K562 (cell line): ENCODE data around the gene MMP23B. TPM values are rescaled to one million over a fixed set of nuclear protein-coding genes. Genes with fewer than 3 reads are reported as not detected.

Experiments
- CAMTA2 ChIP-seq: fragments of 250-450 bp; sonication (Bioruptor Pico); conservative IDR thresholded peaks from 2 replicates; pipeline ENCODE4 v1.5.1; 2022
- CREBBP ChIP-seq: IDR thresholded peaks from one replicate; pipeline ENCODE4 v1.6.1; 2012; ENCODE audit warnings: low read depth, mild to moderate bottlenecking, control low read depth, inconsistent platforms, low read length
- IFI16 ChIP-seq: fragments of 250-450 bp; sonication (Bioruptor Pico); IDR thresholded peaks from 2 replicates; pipeline ENCODE4 v2.1.2; 2022; ENCODE audit warnings: mild to moderate bottlenecking, inconsistent platforms
- OTX1 ChIP-seq: fragments of 450-650 bp; formaldehyde crosslinking; IDR thresholded peaks from 2 replicates; pipeline ENCODE4 v1.4.0; 2022; ENCODE audit warnings: mild to moderate bottlenecking
- ZNF408 ChIP-seq: fragments of 250-450 bp; sonication (Bioruptor Pico); IDR thresholded peaks from 2 replicates; pipeline ENCODE4 v1.4.0; 2020; ENCODE audit warnings: low read depth, mild to moderate bottlenecking, moderate library complexity
- polyA plus RNA-seq, 8 experiments: library from polyadenylated mRNA; depleted of rRNA in 4 of 8; stranded (reverse) in 5 of 8; unstranded in 3 of 8; fragments of >200 nt; fragmentation: Nextera tagmentation in 2 of 8; fragmentation: Illumina TruSeq in 1 of 8; extraction: Ambion mirVana in 2 of 8; extraction: Trizol in 1 of 8; gene quantifications; 2 replicates each; pipeline versions ENCODE4 v1.2.1 to v1.2.3, GENCODE V29; 2011 to 2014; ENCODE audit warnings: inconsistent platforms in 1 of 8, missing spikeins in 1 of 8
- total RNA-seq, 7 experiments: library from RNA; depleted of rRNA in 6 of 7; stranded (reverse); fragments of >200 nt in 6 of 7; fragmentation: Illumina TruSeq in 2 of 7; extraction: Trizol in 2 of 7; gene quantifications; 2 replicates each; pipeline versions ENCODE4 v1.2.1 to v1.2.3, GENCODE V29; 2011 to 2021; ENCODE audit warnings: low replicate concordance in 1 of 7
- TF ChIP-seq, protein P1 (sequence below), 2 experiments: IDR thresholded peaks; 2 replicates each; pipeline ENCODE4 v1.6.1; 2011; ENCODE audit warnings: borderline replicate concordance in 1 of 2, control low read depth in 1 of 2, low read depth in 1 of 2, low read length in 1 of 2, mild to moderate bottlenecking in 1 of 2, mixed read lengths in 1 of 2, moderate library complexity in 1 of 2; ENCODE audit not compliant: insufficient read depth in 1 of 2, insufficient read length in 1 of 2, poor library complexity in 1 of 2, severe bottlenecking in 1 of 2; ENCODE audit errors: extremely low read depth in 1 of 2
- TF ChIP-seq, protein P2 (sequence below), 2 experiments: fragments of 450-650 bp; IDR thresholded peaks; 2 replicates each; pipeline ENCODE4 v1.6.1; 2018; ENCODE audit warnings: mild to moderate bottlenecking in 2 of 2, low read depth in 1 of 2; ENCODE audit not compliant: partially characterized antibody in 2 of 2
- TF ChIP-seq, protein P3 (sequence below): sonication (generic); formaldehyde crosslinking; IDR thresholded peaks from 2 replicates; pipeline ENCODE4 v1.8.1; 2023; ENCODE audit warnings: missing genetic modification reagents, mild to moderate bottlenecking, borderline replicate concordance
- TF ChIP-seq, protein P4 (sequence below): fragments of 450-650 bp; IDR thresholded peaks from 2 replicates; pipeline ENCODE4 v1.6.1; 2016
- TF ChIP-seq, protein P5 (sequence below): fragments of 250-450 bp; sonication (Bioruptor Pico); IDR thresholded peaks from 2 replicates; pipeline ENCODE4 v1.4.0; 2020; ENCODE audit warnings: mild to moderate bottlenecking, moderate library complexity, borderline replicate concordance

The MMP23B gene
- total and polyA plus RNA-seq, 9 of the 15 experiments (the other 6 are each of a cell fraction or from before 2014, with no cell fraction given): 0.28 to 1.2 (median 0.41) TPM; not detected in 5

DNA sequence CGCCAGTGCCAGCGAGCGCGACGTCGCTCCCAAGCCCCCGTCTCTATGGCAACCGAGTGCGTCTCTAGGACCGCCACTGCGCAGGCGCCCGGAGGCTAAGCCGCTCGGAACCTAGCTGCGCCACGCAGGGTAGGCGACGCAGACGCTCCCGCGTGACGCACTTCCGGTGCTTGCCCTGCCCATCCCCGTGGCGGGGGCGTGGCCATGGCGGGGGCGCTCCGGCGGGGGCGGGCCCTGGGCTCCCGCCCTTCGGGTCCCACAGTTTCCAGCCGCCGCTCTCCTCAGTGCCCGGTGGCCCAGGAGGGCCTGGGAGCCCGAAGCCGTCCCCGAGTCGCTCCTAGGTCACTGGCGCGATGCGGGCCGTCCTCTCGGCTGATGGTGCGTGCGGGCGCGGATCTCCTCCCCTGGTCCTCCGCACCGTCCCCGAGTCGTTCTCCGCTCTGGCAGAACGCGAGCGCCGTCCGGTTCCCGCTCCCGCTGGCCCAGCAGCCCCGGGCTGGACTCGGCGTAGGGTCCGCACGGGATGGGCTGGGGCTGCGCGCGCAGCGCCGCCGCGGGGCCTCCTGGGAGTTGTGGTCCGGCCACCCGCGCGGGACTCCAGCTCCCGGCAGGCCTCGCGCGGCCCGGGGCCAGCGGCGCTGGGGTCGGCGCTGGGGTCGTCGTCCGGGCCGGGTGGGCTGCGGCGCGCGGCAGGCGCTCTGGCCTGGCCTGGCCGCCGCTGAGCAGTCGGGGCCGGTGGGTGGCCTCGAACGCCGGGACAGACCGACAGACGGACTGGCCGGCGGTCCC is 16.5 kb upstream of the MMP23B start, which contains the start of gene MIB2 (continued):
- TF ChIP-seq ZNF408 (CRISPR knock-in tag): no peak
- TF ChIP-seq, protein P1, sequence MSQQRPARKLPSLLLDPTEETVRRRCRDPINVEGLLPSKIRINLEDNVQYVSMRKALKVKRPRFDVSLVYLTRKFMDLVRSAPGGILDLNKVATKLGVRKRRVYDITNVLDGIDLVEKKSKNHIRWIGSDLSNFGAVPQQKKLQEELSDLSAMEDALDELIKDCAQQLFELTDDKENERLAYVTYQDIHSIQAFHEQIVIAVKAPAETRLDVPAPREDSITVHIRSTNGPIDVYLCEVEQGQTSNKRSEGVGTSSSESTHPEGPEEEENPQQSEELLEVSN (IDR thresholded peaks at IDR 0.05; ENCODE audit: borderline replicate concordance in 1 of 2, extremely low read depth in 1 of 2, insufficient read depth in 1 of 2, insufficient read length in 1 of 2, low read depth in 1 of 2, low read length in 1 of 2, poor library complexity in 1 of 2, severe bottlenecking in 1 of 2): peak; percentile 40 to 79
- TF ChIP-seq CREBBP: no peak
- TF ChIP-seq, protein P2, sequence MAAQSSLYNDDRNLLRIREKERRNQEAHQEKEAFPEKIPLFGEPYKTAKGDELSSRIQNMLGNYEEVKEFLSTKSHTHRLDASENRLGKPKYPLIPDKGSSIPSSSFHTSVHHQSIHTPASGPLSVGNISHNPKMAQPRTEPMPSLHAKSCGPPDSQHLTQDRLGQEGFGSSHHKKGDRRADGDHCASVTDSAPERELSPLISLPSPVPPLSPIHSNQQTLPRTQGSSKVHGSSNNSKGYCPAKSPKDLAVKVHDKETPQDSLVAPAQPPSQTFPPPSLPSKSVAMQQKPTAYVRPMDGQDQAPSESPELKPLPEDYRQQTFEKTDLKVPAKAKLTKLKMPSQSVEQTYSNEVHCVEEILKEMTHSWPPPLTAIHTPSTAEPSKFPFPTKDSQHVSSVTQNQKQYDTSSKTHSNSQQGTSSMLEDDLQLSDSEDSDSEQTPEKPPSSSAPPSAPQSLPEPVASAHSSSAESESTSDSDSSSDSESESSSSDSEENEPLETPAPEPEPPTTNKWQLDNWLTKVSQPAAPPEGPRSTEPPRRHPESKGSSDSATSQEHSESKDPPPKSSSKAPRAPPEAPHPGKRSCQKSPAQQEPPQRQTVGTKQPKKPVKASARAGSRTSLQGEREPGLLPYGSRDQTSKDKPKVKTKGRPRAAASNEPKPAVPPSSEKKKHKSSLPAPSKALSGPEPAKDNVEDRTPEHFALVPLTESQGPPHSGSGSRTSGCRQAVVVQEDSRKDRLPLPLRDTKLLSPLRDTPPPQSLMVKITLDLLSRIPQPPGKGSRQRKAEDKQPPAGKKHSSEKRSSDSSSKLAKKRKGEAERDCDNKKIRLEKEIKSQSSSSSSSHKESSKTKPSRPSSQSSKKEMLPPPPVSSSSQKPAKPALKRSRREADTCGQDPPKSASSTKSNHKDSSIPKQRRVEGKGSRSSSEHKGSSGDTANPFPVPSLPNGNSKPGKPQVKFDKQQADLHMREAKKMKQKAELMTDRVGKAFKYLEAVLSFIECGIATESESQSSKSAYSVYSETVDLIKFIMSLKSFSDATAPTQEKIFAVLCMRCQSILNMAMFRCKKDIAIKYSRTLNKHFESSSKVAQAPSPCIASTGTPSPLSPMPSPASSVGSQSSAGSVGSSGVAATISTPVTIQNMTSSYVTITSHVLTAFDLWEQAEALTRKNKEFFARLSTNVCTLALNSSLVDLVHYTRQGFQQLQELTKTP (IDR thresholded peaks at IDR 0.05; ENCODE audit: low read depth in 1 of 2, partially characterized antibody in 2 of 2): peak in 1 of 2 experiments; percentile 87
- TF ChIP-seq, protein P3, sequence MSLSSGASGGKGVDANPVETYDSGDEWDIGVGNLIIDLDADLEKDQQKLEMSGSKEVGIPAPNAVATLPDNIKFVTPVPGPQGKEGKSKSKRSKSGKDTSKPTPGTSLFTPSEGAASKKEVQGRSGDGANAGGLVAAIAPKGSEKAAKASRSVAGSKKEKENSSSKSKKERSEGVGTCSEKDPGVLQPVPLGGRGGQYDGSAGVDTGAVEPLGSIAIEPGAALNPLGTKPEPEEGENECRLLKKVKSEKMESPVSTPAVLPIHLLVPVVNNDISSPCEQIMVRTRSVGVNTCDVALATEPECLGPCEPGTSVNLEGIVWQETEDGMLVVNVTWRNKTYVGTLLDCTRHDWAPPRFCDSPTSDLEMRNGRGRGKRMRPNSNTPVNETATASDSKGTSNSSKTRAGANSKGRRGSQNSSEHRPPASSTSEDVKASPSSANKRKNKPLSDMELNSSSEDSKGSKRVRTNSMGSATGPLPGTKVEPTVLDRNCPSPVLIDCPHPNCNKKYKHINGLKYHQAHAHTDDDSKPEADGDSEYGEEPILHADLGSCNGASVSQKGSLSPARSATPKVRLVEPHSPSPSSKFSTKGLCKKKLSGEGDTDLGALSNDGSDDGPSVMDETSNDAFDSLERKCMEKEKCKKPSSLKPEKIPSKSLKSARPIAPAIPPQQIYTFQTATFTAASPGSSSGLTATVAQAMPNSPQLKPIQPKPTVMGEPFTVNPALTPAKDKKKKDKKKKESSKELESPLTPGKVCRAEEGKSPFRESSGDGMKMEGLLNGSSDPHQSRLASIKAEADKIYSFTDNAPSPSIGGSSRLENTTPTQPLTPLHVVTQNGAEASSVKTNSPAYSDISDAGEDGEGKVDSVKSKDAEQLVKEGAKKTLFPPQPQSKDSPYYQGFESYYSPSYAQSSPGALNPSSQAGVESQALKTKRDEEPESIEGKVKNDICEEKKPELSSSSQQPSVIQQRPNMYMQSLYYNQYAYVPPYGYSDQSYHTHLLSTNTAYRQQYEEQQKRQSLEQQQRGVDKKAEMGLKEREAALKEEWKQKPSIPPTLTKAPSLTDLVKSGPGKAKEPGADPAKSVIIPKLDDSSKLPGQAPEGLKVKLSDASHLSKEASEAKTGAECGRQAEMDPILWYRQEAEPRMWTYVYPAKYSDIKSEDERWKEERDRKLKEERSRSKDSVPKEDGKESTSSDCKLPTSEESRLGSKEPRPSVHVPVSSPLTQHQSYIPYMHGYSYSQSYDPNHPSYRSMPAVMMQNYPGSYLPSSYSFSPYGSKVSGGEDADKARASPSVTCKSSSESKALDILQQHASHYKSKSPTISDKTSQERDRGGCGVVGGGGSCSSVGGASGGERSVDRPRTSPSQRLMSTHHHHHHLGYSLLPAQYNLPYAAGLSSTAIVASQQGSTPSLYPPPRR (CRISPR knock-in tag): no peak
- no peak for TF ChIP-seq IFI16 (CRISPR knock-in tag)
- TF ChIP-seq, protein P4, sequence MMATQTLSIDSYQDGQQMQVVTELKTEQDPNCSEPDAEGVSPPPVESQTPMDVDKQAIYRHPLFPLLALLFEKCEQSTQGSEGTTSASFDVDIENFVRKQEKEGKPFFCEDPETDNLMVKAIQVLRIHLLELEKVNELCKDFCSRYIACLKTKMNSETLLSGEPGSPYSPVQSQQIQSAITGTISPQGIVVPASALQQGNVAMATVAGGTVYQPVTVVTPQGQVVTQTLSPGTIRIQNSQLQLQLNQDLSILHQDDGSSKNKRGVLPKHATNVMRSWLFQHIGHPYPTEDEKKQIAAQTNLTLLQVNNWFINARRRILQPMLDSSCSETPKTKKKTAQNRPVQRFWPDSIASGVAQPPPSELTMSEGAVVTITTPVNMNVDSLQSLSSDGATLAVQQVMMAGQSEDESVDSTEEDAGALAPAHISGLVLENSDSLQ: peak; percentile 49; the same call in 1 of the 2 replicates
- TF ChIP-seq, protein P5, sequence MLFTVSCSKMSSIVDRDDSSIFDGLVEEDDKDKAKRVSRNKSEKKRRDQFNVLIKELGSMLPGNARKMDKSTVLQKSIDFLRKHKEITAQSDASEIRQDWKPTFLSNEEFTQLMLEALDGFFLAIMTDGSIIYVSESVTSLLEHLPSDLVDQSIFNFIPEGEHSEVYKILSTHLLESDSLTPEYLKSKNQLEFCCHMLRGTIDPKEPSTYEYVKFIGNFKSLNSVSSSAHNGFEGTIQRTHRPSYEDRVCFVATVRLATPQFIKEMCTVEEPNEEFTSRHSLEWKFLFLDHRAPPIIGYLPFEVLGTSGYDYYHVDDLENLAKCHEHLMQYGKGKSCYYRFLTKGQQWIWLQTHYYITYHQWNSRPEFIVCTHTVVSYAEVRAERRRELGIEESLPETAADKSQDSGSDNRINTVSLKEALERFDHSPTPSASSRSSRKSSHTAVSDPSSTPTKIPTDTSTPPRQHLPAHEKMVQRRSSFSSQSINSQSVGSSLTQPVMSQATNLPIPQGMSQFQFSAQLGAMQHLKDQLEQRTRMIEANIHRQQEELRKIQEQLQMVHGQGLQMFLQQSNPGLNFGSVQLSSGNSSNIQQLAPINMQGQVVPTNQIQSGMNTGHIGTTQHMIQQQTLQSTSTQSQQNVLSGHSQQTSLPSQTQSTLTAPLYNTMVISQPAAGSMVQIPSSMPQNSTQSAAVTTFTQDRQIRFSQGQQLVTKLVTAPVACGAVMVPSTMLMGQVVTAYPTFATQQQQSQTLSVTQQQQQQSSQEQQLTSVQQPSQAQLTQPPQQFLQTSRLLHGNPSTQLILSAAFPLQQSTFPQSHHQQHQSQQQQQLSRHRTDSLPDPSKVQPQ (CRISPR knock-in tag): no peak
- no peak for TF ChIP-seq OTX1 (CRISPR knock-in tag)
- TF ChIP-seq CAMTA2 (CRISPR knock-in tag): no peak; the same call in 1 of the 2 replicates
